ENCODE data around the gene TSC2.

GRCh38 chr16:2058872-2059271 is 11.1 kb downstream of the TSC2 start:
- TF ChIP-seq CTCF (IDR thresholded peaks at IDR 0.05), result no peak
- no peak for TF ChIP-seq POLR2A (IDR thresholded peaks at IDR 0.05)
